BJ (cell line): ENCODE measurements around the gene ZBTB7B. TPM values are rescaled to one million over a fixed set of nuclear protein-coding genes. Genes with fewer than 3 reads are reported as not detected.

ENCODE experiments used
- CTCF ChIA-PET: fragments of 350-600 bp; formaldehyde crosslinking; extraction: SDS; loops from one replicate; lab custom pipeline; 2021; ENCODE audit warnings: antibody characterized with exemption, inconsistent platforms; lab: Yijun Ruan, JAX
- POLR2A ChIA-PET: fragments of 300-600 bp; sonication (Branson Sonifier 250); formaldehyde crosslinking; extraction: SDS; loops from one replicate; lab custom pipeline; 2021; ENCODE audit warnings: antibody characterized with exemption; lab: Charles Lee
- DNase-seq: peaks from one replicate; pipeline ENCODE4 v3.0.0-alpha.2; 2011; ENCODE audit warnings: low read depth
- H3K27me3 ChIP-seq: 2 replicates; pipeline ENCODE4 v1.6.0; 2011; ENCODE audit warnings: low read length; ENCODE audit not compliant: control insufficient read depth, insufficient read depth
- H3K36me3 ChIP-seq: 2 replicates; pipeline ENCODE4 v1.5.1; 2011; ENCODE audit warnings: low read length; ENCODE audit not compliant: control insufficient read depth, insufficient read depth
- H3K4me3 ChIP-seq: 2 replicates; pipeline ENCODE4 v1.5.1; 2011; ENCODE audit warnings: low read depth, mild to moderate bottlenecking, control low read depth, low read length
- CTCF ChIP-seq: IDR thresholded peaks from 2 replicates; pipeline ENCODE4 v1.5.1; 2011; ENCODE audit warnings: low read depth, mild to moderate bottlenecking, control low read depth, inconsistent platforms, low read length, moderate library complexity; ENCODE audit not compliant: insufficient read depth
- polyA plus RNA-seq: library from polyadenylated mRNA; depleted of rRNA; stranded (reverse); fragments of >200 nt; gene quantifications from 2 replicates; pipeline ENCODE4 v1.2.3, GENCODE V29; 2011

ZBTB7B gene
- polyA plus RNA-seq, 1 experiment, result 29.4 TPM

- peaks cover 37% of the 10 kb centered on the region for H3K36me3 ChIP-seq
- no peak for TF ChIP-seq CTCF
- ChIA-PET POLR2A (no interaction called here), CTCF (interaction anchor here (1.5 to 5.4 kb wide), 3 partner anchors 11 to 50 kb away, joined by 9 to 40 read pairs (median 10); partner anchors contain the start of gene PBXIP1)
- H3K27me3 ChIP-seq, result no peaks in the 10 kb centered on the region
- no peak for DNase-seq
- no peak overlapping the region for H3K4me3 ChIP-seq
These were observed 35.2 kb upstream of the ZBTB7B start for GRCh38 chr1:154967331-154967950.

GRCh38 chr1:154968731-154969130 lies 33.9 kb upstream of the ZBTB7B start:
- Histone ChIP-seq H3K36me3 (peaks cover 32% of the 10 kb centered on the region), H3K4me3 (peak overlapping the region; percentile 73), H3K27me3 (no peaks in the 10 kb centered on the region)
- POLR2A ChIA-PET, result no interaction called here
- DNase-seq, result no peak
- no peak for TF ChIP-seq CTCF
- CTCF ChIA-PET, result interaction anchor here (1.0 to 5.4 kb wide), 7 partner anchors 7 to 102 kb away, joined by 3 to 40 read pairs (median 16); partner anchors contain the start of genes ADAM15, PBXIP1 and PYGO2

DNA sequence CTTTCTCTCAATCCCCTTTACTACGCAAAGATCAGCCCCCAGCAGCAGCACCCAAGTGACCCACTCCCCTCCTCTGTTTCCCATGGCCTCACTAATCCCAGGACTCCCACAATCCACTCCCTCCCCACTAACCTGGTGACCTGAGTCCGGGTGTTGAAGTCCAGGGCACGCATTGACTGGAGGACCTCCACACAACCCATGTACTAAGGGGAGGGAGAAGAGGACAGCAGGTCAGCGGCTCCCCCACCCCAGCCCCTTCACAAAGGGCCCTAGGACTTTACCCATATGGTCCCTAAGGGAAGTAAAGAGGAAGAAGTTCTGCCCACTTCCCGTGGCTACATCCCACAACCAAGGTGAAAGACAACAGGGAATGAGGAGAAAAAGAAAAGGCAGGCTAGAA lies 33.4 kb upstream of the ZBTB7B start:
- peak overlapping the region; percentile 73 for H3K4me3 ChIP-seq
- CTCF ChIA-PET, result interaction anchor here (0.5 to 5.4 kb wide), 9 partner anchors 8 to 101 kb away, joined by 3 to 40 read pairs (median 14); partner anchors contain the start of genes ADAM15, PBXIP1 and PYGO2
- TF ChIP-seq CTCF, result no peak
- POLR2A ChIA-PET, result interaction anchor here (0.6 kb wide), 1 partner anchor 10 kb away, joined by 5 read pairs; no protein-coding TSS in a partner anchor
- no peaks in the 10 kb centered on the region for H3K27me3 ChIP-seq
- peaks cover 30% of the 10 kb centered on the region for H3K36me3 ChIP-seq
- DNase-seq, result no peak

- peaks cover 26% of the 10 kb centered on the region for H3K36me3 ChIP-seq
- POLR2A ChIA-PET, result interaction anchor here (0.6 to 0.7 kb wide), 3 partner anchors 10 to 26 kb away, joined by 3 to 10 read pairs (median 5); no protein-coding TSS in a partner anchor
- CTCF ChIA-PET, result interaction anchor here (0.6 to 5.4 kb wide), 10 partner anchors 8 to 1438 kb away, joined by 3 to 40 read pairs (median 10); partner anchors contain the start of genes PBXIP1 and PYGO2
- H3K27me3 ChIP-seq, result no peaks in the 10 kb centered on the region
- DNase-seq, result no peak
- H3K4me3 ChIP-seq, result peak overlapping the region; percentile 73
- TF ChIP-seq CTCF, result no peak
These were observed 32.6 kb upstream of the ZBTB7B start for GRCh38 chr1:154969860-154970452.
